GM12878 (cell line): ENCODE measurements around the gene NCKAP5. TPM values are rescaled to one million over a fixed set of nuclear protein-coding genes. Genes with fewer than 3 reads are reported as not detected.

Experiments
- ATAC-seq: fragments of 200-7000 bp; cut with Tn5 transposase; 3 replicates; pipeline ENCODE4 v1.9.1; 2020; ENCODE audit warnings: mild to moderate bottlenecking, moderate library complexity
- BruUV-seq: library from RNA; stranded (reverse); fragments of 400-500 nt; replicated peaks from 2 replicates; lab custom pipeline; 2021; lab: Mats Ljungman, UMichigan
- CTCF ChIA-PET: fragments of 300-600 bp; sonication (Branson Sonifier 250); formaldehyde crosslinking; extraction: SDS; loops from one replicate; lab custom pipeline; 2021; ENCODE audit warnings: inconsistent platforms; lab: Yijun Ruan, JAX
- POLR2A ChIA-PET: fragments of 350-600 bp; formaldehyde crosslinking; extraction: SDS; loops from one replicate; lab custom pipeline; 2021; ENCODE audit warnings: inconsistent platforms; lab: Charles Lee
- RAD21 ChIA-PET: fragments of 300-600 bp; sonication (Branson Sonifier 250); formaldehyde crosslinking; loops from one replicate; lab custom pipeline; 2023; ENCODE audit warnings: antibody characterized with exemption; ENCODE audit not compliant: unreplicated experiment; lab: Charles Lee
- SMC1A ChIA-PET: fragments of 300-600 bp; sonication (Branson Sonifier 250); formaldehyde crosslinking; loops from one replicate; lab custom pipeline; 2023; ENCODE audit not compliant: unreplicated experiment, uncharacterized antibody; lab: Charles Lee
- DNase-seq: peaks from one replicate; pipeline ENCODE4 v3.0.0-alpha.2; 2011; ENCODE audit warnings: low read depth, low spot score
- FAIRE-seq: peaks from 3 replicates; lab custom pipeline; 2011; peaks lifted over from hg19 to GRCh38; lab: Jason Lieb, UNC
- H2AFZ ChIP-seq: 2 replicates; pipeline ENCODE4 v1.6.0; 2011; ENCODE audit warnings: low read depth, low read length, control low read depth; ENCODE audit not compliant: control insufficient read depth
- H3K27ac ChIP-seq: 2 replicates; pipeline ENCODE4 v1.5.1; 2011; ENCODE audit warnings: control low read depth; ENCODE audit not compliant: control insufficient read depth, insufficient read depth
- H3K27me3 ChIP-seq, 2 experiments: replicated peaks in 1 of 2; 2 replicates each; pipeline versions ENCODE4 v1.6.0 to v1.6.1; 2011; ENCODE audit warnings: low read length in 1 of 2; ENCODE audit not compliant: control insufficient read depth in 2 of 2, insufficient read depth in 2 of 2
- H3K36me3 ChIP-seq, 2 experiments: 2 replicates each; pipeline ENCODE4 v1.5.1; 2011; ENCODE audit warnings: low read length in 1 of 2; ENCODE audit not compliant: control insufficient read depth in 2 of 2, insufficient read depth in 2 of 2
- H3K4me1 ChIP-seq: 2 replicates; pipeline ENCODE4 v1.6.1; 2011; ENCODE audit warnings: mild to moderate bottlenecking, low read length, moderate library complexity, mixed read lengths; ENCODE audit not compliant: control insufficient read depth, insufficient read depth
- H3K4me2 ChIP-seq: 2 replicates; pipeline ENCODE4 v1.6.0; 2011; ENCODE audit warnings: control low read depth; ENCODE audit not compliant: control insufficient read depth, insufficient read depth
- H3K4me3 ChIP-seq: fragments of 200-600 bp; sonication (generic); 2 replicates; pipeline ENCODE4 v1.5.1; 2016
- H3K79me2 ChIP-seq: 2 replicates; pipeline ENCODE4 v1.6.0; 2011; ENCODE audit warnings: low read length; ENCODE audit not compliant: control insufficient read depth, insufficient read depth
- H3K9ac ChIP-seq: 2 replicates; pipeline ENCODE4 v1.8.0; 2011; ENCODE audit warnings: low read length, control low read depth, mixed read lengths; ENCODE audit not compliant: control insufficient read depth, insufficient read depth
- H3K9me3 ChIP-seq: replicated peaks from 3 replicates; pipeline ENCODE4 v1.5.1; 2011; ENCODE audit warnings: mild to moderate bottlenecking, low read length; ENCODE audit not compliant: control insufficient read depth, insufficient read depth
- H4K20me1 ChIP-seq: 2 replicates; pipeline ENCODE4 v1.6.0; 2011; ENCODE audit not compliant: control insufficient read depth, insufficient read depth
- BHLHE40 ChIP-seq, 2 experiments: fragments of 450-650 bp in 1 of 2; IDR thresholded peaks; 2 replicates each; pipeline ENCODE4 v1.6.1; 2011 to 2017; ENCODE audit warnings: low read depth in 2 of 2, borderline replicate concordance in 1 of 2, improper control_type of control experiment in 1 of 2, low read length in 1 of 2, mild to moderate bottlenecking in 1 of 2
- POLR2A ChIP-seq: IDR thresholded peaks from 2 replicates; pipeline ENCODE4 v1.6.1; 2011; ENCODE audit warnings: low read depth, mild to moderate bottlenecking, low read length
- RELA ChIP-seq: fragments of 450-650 bp; IDR thresholded peaks from 2 replicates; pipeline ENCODE4 v1.8.0; 2014; ENCODE audit warnings: borderline replicate concordance; ENCODE audit not compliant: partially characterized antibody
- SUPT20H ChIP-seq: IDR thresholded peaks from 2 replicates; pipeline ENCODE4 v1.6.1; 2011; ENCODE audit warnings: low read depth, mild to moderate bottlenecking, low read length, moderate library complexity, borderline replicate concordance; ENCODE audit not compliant: control insufficient read depth
- TARDBP ChIP-seq: IDR thresholded peaks from 2 replicates; pipeline ENCODE4 v1.6.1; 2016; ENCODE audit warnings: borderline replicate concordance
- ZNF622 ChIP-seq: fragments of 450-650 bp; IDR thresholded peaks from 2 replicates; pipeline ENCODE4 v1.6.1; 2017; ENCODE audit warnings: mild to moderate bottlenecking, inconsistent platforms
- WGBS: methylation state at CpG from one replicate; pipeline ENCODE4 v1.1.6; 2016; ENCODE audit warnings: low lambda C conversion rate; ENCODE audit not compliant: insufficient replicate concordance, insufficient coverage; ENCODE audit errors: missing lambda C conversion rate; 5-methylcytosine and 5-hydroxymethylcytosine counted together
- in situ Hi-C: fragments of 300-500 bp; cut with MboI; formaldehyde crosslinking; loops from 9 replicates; pipeline ENCODE4 v1.14.3; 2018; ENCODE audit warnings: mixed read lengths
- intact Hi-C: fragments of 100-400 bp; cut with micrococcal nuclease; formaldehyde crosslinking; loops from one replicate; pipeline ENCODE4 v1.14.2; 2022; ENCODE audit not compliant: unreplicated experiment
- polyA plus RNA-seq, 11 experiments: library from polyadenylated mRNA; depleted of rRNA in 4 of 11; unstranded in 6 of 11; stranded (reverse) in 5 of 11; fragments of >200 nt; fragmentation: Nextera tagmentation in 4 of 11; fragmentation: Illumina TruSeq in 1 of 11; extraction: Ambion mirVana in 4 of 11; extraction: Trizol in 1 of 11; gene quantifications; 1 replicate in 1 of 11; 2 replicates in 10 of 11; pipeline versions ENCODE4 v1.2.1 to v1.2.3, GENCODE V29; 2011 to 2016; ENCODE audit warnings: inconsistent platforms in 2 of 11, missing spikeins in 2 of 11, low read depth in 1 of 11
- total RNA-seq, 4 experiments: library from RNA; depleted of rRNA in 3 of 4; stranded (reverse); fragments of >200 nt in 3 of 4; fragmentation: Illumina TruSeq in 1 of 4; extraction: Trizol in 1 of 4; gene quantifications; 2 replicates each; pipeline versions ENCODE4 v1.2.1 to v1.2.3, GENCODE V29; 2013 to 2021
- TF ChIP-seq, protein P1 (sequence below): fragments of 150-350 bp; IDR thresholded peaks from 2 replicates; pipeline ENCODE4 v1.6.1; 2014; ENCODE audit warnings: mild to moderate bottlenecking, low read depth, low read length
- TF ChIP-seq, protein P2 (sequence below): fragments of 450-650 bp; IDR thresholded peaks from 2 replicates; pipeline ENCODE4 v1.6.1; 2016; ENCODE audit warnings: mild to moderate bottlenecking, moderate library complexity, borderline replicate concordance

Gene NCKAP5
- total and polyA plus RNA-seq, 10 of the 15 experiments (the other 5 are each of a cell fraction or from before 2014, with no cell fraction given): 0.06 to 0.44 (median 0.16) TPM

- POLR2A ChIA-PET: no interaction called here
- in situ Hi-C loops (no loop called here), intact Hi-C loops (loop anchor here (5.0 kb wide), 1 partner anchor 502 kb away; no protein-coding TSS in a partner anchor)
- TF ChIP-seq, protein P1, sequence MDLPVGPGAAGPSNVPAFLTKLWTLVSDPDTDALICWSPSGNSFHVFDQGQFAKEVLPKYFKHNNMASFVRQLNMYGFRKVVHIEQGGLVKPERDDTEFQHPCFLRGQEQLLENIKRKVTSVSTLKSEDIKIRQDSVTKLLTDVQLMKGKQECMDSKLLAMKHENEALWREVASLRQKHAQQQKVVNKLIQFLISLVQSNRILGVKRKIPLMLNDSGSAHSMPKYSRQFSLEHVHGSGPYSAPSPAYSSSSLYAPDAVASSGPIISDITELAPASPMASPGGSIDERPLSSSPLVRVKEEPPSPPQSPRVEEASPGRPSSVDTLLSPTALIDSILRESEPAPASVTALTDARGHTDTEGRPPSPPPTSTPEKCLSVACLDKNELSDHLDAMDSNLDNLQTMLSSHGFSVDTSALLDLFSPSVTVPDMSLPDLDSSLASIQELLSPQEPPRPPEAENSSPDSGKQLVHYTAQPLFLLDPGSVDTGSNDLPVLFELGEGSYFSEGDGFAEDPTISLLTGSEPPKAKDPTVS: no peak
- TF ChIP-seq TARDBP: no peak
- TF ChIP-seq BHLHE40 (IDR thresholded peaks at IDR 0.05; ENCODE audit: borderline replicate concordance in 1 of 2, low read depth in 2 of 2, low read length in 1 of 2): peak in 1 of 2 experiments; percentile 20; a peak in 1 of 4 replicates
- TF ChIP-seq RELA: no peak
- TF ChIP-seq ZNF622: no peak
- TF ChIP-seq, protein P2, sequence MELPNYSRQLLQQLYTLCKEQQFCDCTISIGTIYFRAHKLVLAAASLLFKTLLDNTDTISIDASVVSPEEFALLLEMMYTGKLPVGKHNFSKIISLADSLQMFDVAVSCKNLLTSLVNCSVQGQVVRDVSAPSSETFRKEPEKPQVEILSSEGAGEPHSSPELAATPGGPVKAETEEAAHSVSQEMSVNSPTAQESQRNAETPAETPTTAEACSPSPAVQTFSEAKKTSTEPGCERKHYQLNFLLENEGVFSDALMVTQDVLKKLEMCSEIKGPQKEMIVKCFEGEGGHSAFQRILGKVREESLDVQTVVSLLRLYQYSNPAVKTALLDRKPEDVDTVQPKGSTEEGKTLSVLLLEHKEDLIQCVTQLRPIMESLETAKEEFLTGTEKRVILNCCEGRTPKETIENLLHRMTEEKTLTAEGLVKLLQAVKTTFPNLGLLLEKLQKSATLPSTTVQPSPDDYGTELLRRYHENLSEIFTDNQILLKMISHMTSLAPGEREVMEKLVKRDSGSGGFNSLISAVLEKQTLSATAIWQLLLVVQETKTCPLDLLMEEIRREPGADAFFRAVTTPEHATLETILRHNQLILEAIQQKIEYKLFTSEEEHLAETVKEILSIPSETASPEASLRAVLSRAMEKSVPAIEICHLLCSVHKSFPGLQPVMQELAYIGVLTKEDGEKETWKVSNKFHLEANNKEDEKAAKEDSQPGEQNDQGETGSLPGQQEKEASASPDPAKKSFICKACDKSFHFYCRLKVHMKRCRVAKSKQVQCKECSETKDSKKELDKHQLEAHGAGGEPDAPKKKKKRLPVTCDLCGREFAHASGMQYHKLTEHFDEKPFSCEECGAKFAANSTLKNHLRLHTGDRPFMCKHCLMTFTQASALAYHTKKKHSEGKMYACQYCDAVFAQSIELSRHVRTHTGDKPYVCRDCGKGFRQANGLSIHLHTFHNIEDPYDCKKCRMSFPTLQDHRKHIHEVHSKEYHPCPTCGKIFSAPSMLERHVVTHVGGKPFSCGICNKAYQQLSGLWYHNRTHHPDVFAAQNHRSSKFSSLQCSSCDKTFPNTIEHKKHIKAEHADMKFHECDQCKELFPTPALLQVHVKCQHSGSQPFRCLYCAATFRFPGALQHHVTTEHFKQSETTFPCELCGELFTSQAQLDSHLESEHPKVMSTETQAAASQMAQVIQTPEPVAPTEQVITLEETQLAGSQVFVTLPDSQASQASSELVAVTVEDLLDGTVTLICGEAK: no peak
- TF ChIP-seq SUPT20H: no peak
- no peak for TF ChIP-seq POLR2A
- Histone ChIP-seq H3K27me3 (peaks cover 5 to 6% of the 10 kb centered on the region in 2 experiments), H3K4me1 (no peaks in the 10 kb centered on the region), H3K27ac (no peak within 1 kb of the TSS), H4K20me1 (no peaks in the 10 kb centered on the region), H2AFZ (no peak within 1 kb of the TSS), H3K9ac (no peak within 1 kb of the TSS), H3K9me3 (no peaks in the 10 kb centered on the region), H3K4me2 (no peak within 1 kb of the TSS), H3K4me3 (no peak within 1 kb of the TSS), H3K79me2 (no peaks in the 10 kb centered on the region), H3K36me3 (no peaks in the 10 kb centered on the region)
- RAD21 ChIA-PET: interaction anchor here (1.2 kb wide), 1 partner anchor 11 kb away, joined by 3 read pairs; no protein-coding TSS in a partner anchor
- no peak for DNase-seq
- SMC1A ChIA-PET: no interaction called here
- no TSS peak for BruUV-seq
- CTCF ChIA-PET: no interaction called here
- ATAC-seq: peak; percentile 66
- FAIRE-seq: no peak
- 13% methylated on average over 28 of the region's 59 CpGs for WGBS
Observed at GRCh38 chr2:132669908-132670495, 898.3 kb downstream of the NCKAP5 start, which contains the start of gene LYPD1. Gene LYPD1 (minus strand): TSS chr2:132670205. CDS start chr2:132669932, 273 bp downstream.
